ENCODE data around the gene KRTAP15-1. TPM values are rescaled to one million over a fixed set of nuclear protein-coding genes. Genes with fewer than 3 reads are reported as not detected.

The KRTAP15-1 gene
- not detected in 2 replicates for total RNA-seq (2021)
- long read RNA-seq, result 0 reads

GRCh38 chr21:30439975-30440374 is at the start of gene KRTAP15-1:
KRTAP15-1 (plus strand) TSS chr21:30440275; CDS start chr21:30440328, 53 bp downstream.
- H2AFZ ChIP-seq (ENCODE audit: low read length), result no peak within 1 kb of the TSS
- Mint-ChIP-seq H3K27me3 (ENCODE audit: low read depth) (no peaks in the 10 kb centered on the region), H3K36me3 (ENCODE audit: insufficient read depth in 1 of 3, low read depth in 3 of 3) (peaks cover 0 to 4% (median 0%) of the 10 kb centered on the region in 3 experiments; a peak in 1 of 7 replicates), H3K4me3 (no peak within 1 kb of the TSS), H3K9me3 (no peaks in the 10 kb centered on the region), H3K4me1 (peaks cover 17 to 21% of the 10 kb centered on the region in 2 experiments), H3K27ac (no peak within 1 kb of the TSS; a peak in 1 of 7 replicates)
- no peak within 1 kb of the TSS for H4K8ac ChIP-seq (replicated peaks; ENCODE audit: insufficient read length, low read depth, low read length)
- H3K27ac ChIP-seq (ENCODE audit: insufficient read length, low read depth, low read length), result no peak within 1 kb of the TSS
- H3K9ac ChIP-seq (ENCODE audit: extremely low read depth, insufficient read length, low read length), result no peak within 1 kb of the TSS
- no peaks in the 10 kb centered on the region for H4K20me1 ChIP-seq (ENCODE audit: control insufficient read depth, insufficient read depth, insufficient read length)
- H3K79me1 ChIP-seq (ENCODE audit: insufficient read depth, low read depth, low read length, poor library complexity, severe bottlenecking), result no peaks in the 10 kb centered on the region
- TF ChIP-seq CTCF (conservative IDR thresholded peaks at IDR 0.05), result no peak
- no CpG with 5 or more reads among the region's 5 CpGs for WGBS (ENCODE audit: extremely low coverage, insufficient read length, low lambda C conversion rate)
- no peak within 1 kb of the TSS for H3K56ac ChIP-seq (ENCODE audit: insufficient read length, low read depth, low read length)
- no peak within 1 kb of the TSS for H2BK15ac ChIP-seq (ENCODE audit: low read depth, low read length)
- H3K9me3 ChIP-seq (ENCODE audit: control insufficient read depth, low read depth, low read length), result no peaks in the 10 kb centered on the region
- no peaks in the 10 kb centered on the region for H3K79me2 ChIP-seq (ENCODE audit: insufficient read depth, low read length)
- no peak within 1 kb of the TSS for H4K91ac ChIP-seq (ENCODE audit: insufficient read length, low read depth, low read length)
- H4K5ac ChIP-seq (ENCODE audit: insufficient read length, low read depth, low read length), result no peak within 1 kb of the TSS
- peaks cover 3% of the 10 kb centered on the region; the same call in 1 of the 2 replicates for H3K4me1 ChIP-seq (ENCODE audit: insufficient read depth, low read length)
- no peak within 1 kb of the TSS for H3K14ac ChIP-seq (ENCODE audit: insufficient read depth, low read length)
- no peak within 1 kb of the TSS for H2BK120ac ChIP-seq (ENCODE audit: low read depth, low read length, poor library complexity, severe bottlenecking)
- no peak within 1 kb of the TSS for H2AK5ac ChIP-seq (ENCODE audit: insufficient read length, low read length)
- H3K23me2 ChIP-seq (ENCODE audit: insufficient read length, low read depth, low read length, poor library complexity, severe bottlenecking), result no peaks in the 10 kb centered on the region
- H2BK20ac ChIP-seq (ENCODE audit: low read depth, low read length, poor library complexity, severe bottlenecking), result no peak within 1 kb of the TSS
- DNase-seq, result no peak
- no peak within 1 kb of the TSS for H3K18ac ChIP-seq (ENCODE audit: insufficient read length, low read depth, low read length)
- no peaks in the 10 kb centered on the region for H3K27me3 ChIP-seq (ENCODE audit: insufficient read depth, low read length)
- H3K4ac ChIP-seq (ENCODE audit: low read depth, low read length), result no peak within 1 kb of the TSS
- no peak within 1 kb of the TSS for H3T11ph ChIP-seq (ENCODE audit: low read length)
- no peak within 1 kb of the TSS for H2BK12ac ChIP-seq (ENCODE audit: insufficient read length, low read depth, low read length)
- H2BK5ac ChIP-seq (ENCODE audit: insufficient read length, low read length), result no peak within 1 kb of the TSS
- H3K4me2 ChIP-seq (ENCODE audit: insufficient read depth, insufficient read length, low read length), result no peak within 1 kb of the TSS
- no peak within 1 kb of the TSS for H3K23ac ChIP-seq (ENCODE audit: insufficient read length, low read depth, low read length)

Measured in H9 (cell line).